ENCODE measurements around the gene GNG7. TPM values are rescaled to one million over a fixed set of nuclear protein-coding genes. Genes with fewer than 3 reads are reported as not detected.

GNG7 gene
- polyA plus RNA-seq, 1 donor (not counting 4 experiments of a cell fraction or from before 2014, with no cell fraction given) = 0.01 TPM

- no peak for TF ChIP-seq EZH2 (IDR thresholded peaks at IDR 0.05; ENCODE audit: low read length)
- TF ChIP-seq CTCF (optimal IDR thresholded peaks at IDR 0.05 in 1 of 3, IDR thresholded peaks at IDR 0.05 in 1 of 3, conservative IDR thresholded peaks at IDR 0.05 in 1 of 3; ENCODE audit: extremely low read depth in 1 of 3, insufficient read depth in 2 of 3, low read length in 3 of 3) = no peak
- FAIRE-seq (no peak), DNase-seq (ENCODE audit: low read depth, low spot score) (no peak)
- H3K36me3 ChIP-seq (ENCODE audit: control insufficient read depth in 2 of 2, extremely low read depth in 1 of 2, insufficient read depth in 2 of 2, low read length in 2 of 2) = no peaks in the 10 kb centered on the region
- H2AFZ ChIP-seq (ENCODE audit: control insufficient read depth, low read length) = no peak overlapping the region
- no peaks in the 10 kb centered on the region for H3K27me3 ChIP-seq (ENCODE audit: control insufficient read depth, extremely low read depth, insufficient read depth, low read length)
- no peaks in the 10 kb centered on the region for H3K9me1 ChIP-seq (ENCODE audit: control insufficient read depth, extremely low read depth, insufficient read depth, low read length)
- H3K9me3 ChIP-seq (ENCODE audit: control insufficient read depth, low read depth, low read length) = peaks cover 9% of the 10 kb centered on the region
- H3K4me1 ChIP-seq (ENCODE audit: control insufficient read depth, extremely low read depth, insufficient read depth, low read length) = no peaks in the 10 kb centered on the region
- H3K79me2 ChIP-seq (ENCODE audit: control insufficient read depth, insufficient read depth, low read length) = no peaks in the 10 kb centered on the region
- no peak overlapping the region for H3K27ac ChIP-seq (ENCODE audit: control insufficient read depth, insufficient read depth, low read length)
- dilution Hi-C loops (cut with MboI; ENCODE audit: extremely low pct_ligation_motif_present, low sequenced_read_pairs) = no loop called here
- H3K4me3 ChIP-seq (ENCODE audit: control insufficient read depth in 2 of 3, extremely low read depth in 1 of 3, insufficient read depth in 2 of 3, low read depth in 1 of 3, low read length in 3 of 3) = no peak overlapping the region
- no peak overlapping the region for H3K4me2 ChIP-seq (ENCODE audit: control insufficient read depth, extremely low read depth, insufficient read depth, low read depth, low read length)
- H3K9ac ChIP-seq (ENCODE audit: control insufficient read depth, extremely low read depth, insufficient read depth, low read length) = no peak overlapping the region
- H4K20me1 ChIP-seq (ENCODE audit: control insufficient read depth, extremely low read depth, insufficient read depth, low read length) = no peaks in the 10 kb centered on the region
Measured at GRCh38 chr19:2711875-2712205, 9.3 kb upstream of the GNG7 start.

- no peak overlapping the region for H3K4me2 ChIP-seq (ENCODE audit: control insufficient read depth, extremely low read depth, insufficient read depth, low read depth, low read length)
- FAIRE-seq (no peak), DNase-seq (ENCODE audit: low read depth, low spot score) (no peak)
- no peak overlapping the region for H2AFZ ChIP-seq (ENCODE audit: control insufficient read depth, low read length)
- no peaks in the 10 kb centered on the region for H3K79me2 ChIP-seq (ENCODE audit: control insufficient read depth, insufficient read depth, low read length)
- H3K4me1 ChIP-seq (ENCODE audit: control insufficient read depth, extremely low read depth, insufficient read depth, low read length) = no peaks in the 10 kb centered on the region
- no peaks in the 10 kb centered on the region for H3K9me1 ChIP-seq (ENCODE audit: control insufficient read depth, extremely low read depth, insufficient read depth, low read length)
- H4K20me1 ChIP-seq (ENCODE audit: control insufficient read depth, extremely low read depth, insufficient read depth, low read length) = no peaks in the 10 kb centered on the region
- H3K9me3 ChIP-seq (ENCODE audit: control insufficient read depth, low read depth, low read length) = peaks cover 9% of the 10 kb centered on the region
- no peak overlapping the region for H3K9ac ChIP-seq (ENCODE audit: control insufficient read depth, extremely low read depth, insufficient read depth, low read length)
- dilution Hi-C loops (cut with MboI; ENCODE audit: extremely low pct_ligation_motif_present, low sequenced_read_pairs) = no loop called here
- H3K36me3 ChIP-seq (ENCODE audit: control insufficient read depth in 2 of 2, extremely low read depth in 1 of 2, insufficient read depth in 2 of 2, low read length in 2 of 2) = no peaks in the 10 kb centered on the region
- TF ChIP-seq CTCF (optimal IDR thresholded peaks at IDR 0.05 in 1 of 3, IDR thresholded peaks at IDR 0.05 in 1 of 3, conservative IDR thresholded peaks at IDR 0.05 in 1 of 3; ENCODE audit: extremely low read depth in 1 of 3, insufficient read depth in 2 of 3, low read length in 3 of 3) (no peak), EZH2 (IDR thresholded peaks at IDR 0.05; ENCODE audit: low read length) (no peak)
- H3K4me3 ChIP-seq (ENCODE audit: control insufficient read depth in 2 of 3, extremely low read depth in 1 of 3, insufficient read depth in 2 of 3, low read depth in 1 of 3, low read length in 3 of 3) = no peak overlapping the region
- no peak overlapping the region for H3K27ac ChIP-seq (ENCODE audit: control insufficient read depth, insufficient read depth, low read length)
- H3K27me3 ChIP-seq (ENCODE audit: control insufficient read depth, extremely low read depth, insufficient read depth, low read length) = no peaks in the 10 kb centered on the region
Measured at GRCh38 chr19:2711172-2711874, 8.8 kb upstream of the GNG7 start.
